Upper lobe of left lung (tissue), 6 donors: Measurements from ENCODE around the gene APH1B. TPM values are rescaled to one million over a fixed set of nuclear protein-coding genes. Genes with fewer than 3 reads are reported as not detected.
A peak's percentile ranks its signal among the peaks of the same experiment; 100 is the strongest.

Experiments
- ATAC-seq, 2 donors: fragments of 200-7000 bp; cut with Tn5 transposase; one replicate each; pipeline ENCODE4 v1.9.1; 2022; ENCODE audit warnings: mild to moderate bottlenecking in 2 of 2, moderate library complexity in 2 of 2; ENCODE audit not compliant: low FRiP score in 2 of 2
- DNase-seq, 2 donors: peaks; one replicate each; pipeline ENCODE4 v3.0.0-alpha.2; 2019 to 2020
- H3K27ac ChIP-seq, 4 donors: fragments of 200-600 bp; sonication (generic); one replicate each; pipeline ENCODE4 v1.5.1; 2016 to 2019
- H3K27me3 ChIP-seq, 4 donors: fragments of 200-600 bp; sonication (generic); one replicate each; pipeline ENCODE4 v1.5.1; 2017 to 2019
- H3K36me3 ChIP-seq, 4 donors: fragments of 200-600 bp; sonication (generic); one replicate each; pipeline ENCODE4 v1.5.1; 2016 to 2019
- H3K4me1 ChIP-seq, 4 donors: fragments of 200-600 bp; sonication (generic); one replicate each; pipeline ENCODE4 v1.5.1; 2018 to 2019
- H3K4me3 ChIP-seq, 4 donors: fragments of 200-600 bp; sonication (generic); one replicate each; pipeline ENCODE4 v1.5.1; 2017 to 2019; ENCODE audit warnings: mild to moderate bottlenecking in 2 of 4, moderate library complexity in 1 of 4
- H3K9me3 ChIP-seq, 4 donors: fragments of 200-600 bp; sonication (generic); one replicate each; pipeline ENCODE4 v1.5.1; 2018 to 2019
- EP300 ChIP-seq, 4 donors: sonication (generic); formaldehyde crosslinking; IDR thresholded peaks; one replicate each; pipeline ENCODE4 v1.5.1; 2017; ENCODE audit warnings: antibody characterized with exemption in 4 of 4, control low read depth in 2 of 4
- POLR2A ChIP-seq, 4 donors: fragments of 450-650 bp; IDR thresholded peaks; one replicate each; pipeline ENCODE4 v1.5.1; 2016 to 2017; ENCODE audit warnings: antibody characterized with exemption in 4 of 4, mild to moderate bottlenecking in 2 of 4
- POLR2AphosphoS5 ChIP-seq, 2 donors: sonication (generic); formaldehyde crosslinking; IDR thresholded peaks; one replicate each; pipeline ENCODE4 v1.5.1; 2017; ENCODE audit warnings: antibody characterized with exemption in 2 of 2
- WGBS, 2 donors: methylation state at CpG; one replicate each; pipeline ENCODE4 v1.1.5; 2017 to 2018; 5-methylcytosine and 5-hydroxymethylcytosine counted together
- total RNA-seq, 6 donors: library from RNA; depleted of rRNA in 4 of 6; stranded (reverse); fragments of >200 nt in 4 of 6; gene quantifications; one replicate each; pipeline versions ENCODE4 v1.1.0 to v1.2.1, GENCODE V29; 2016 to 2021
- TF ChIP-seq, protein P1 (sequence below), 6 experiments: fragments of 450-650 bp in 4 of 6; fragments of 200-600 bp in 2 of 6; sonication (generic) in 2 of 6; IDR thresholded peaks; one replicate each; pipeline ENCODE4 v1.5.1; 2016 to 2019; ENCODE audit warnings: antibody characterized with exemption in 6 of 6
- donor health status: DM: no; HTN: no; CAD: no; lungs with moderate emphysema.
- donor health status: DM: no; HTN: yes; CAD: no; lungs with severe emphysema.

APH1B gene
- total RNA-seq, 6 donors from 2014 or later = 4.9 to 28.9 (median 12.4) TPM

- H3K4me1 ChIP-seq = peaks cover 0 to 9% (median 5%) of the 10 kb centered on the region in 4 donors
- H3K4me3 ChIP-seq = no peak overlapping the region
- H3K27me3 ChIP-seq = no peaks in the 10 kb centered on the region
- H3K36me3 ChIP-seq = no peaks in the 10 kb centered on the region
- H3K27ac ChIP-seq = no peak overlapping the region
- DNase-seq (no peak), ATAC-seq (no peak)
- 90% methylated on average over 4 of the region's 4 CpGs for WGBS, 2 donors
- no peaks in the 10 kb centered on the region for H3K9me3 ChIP-seq
- TF ChIP-seq POLR2AphosphoS5 (IDR thresholded peaks at IDR 0.05) = no peak
- TF ChIP-seq, protein P1, sequence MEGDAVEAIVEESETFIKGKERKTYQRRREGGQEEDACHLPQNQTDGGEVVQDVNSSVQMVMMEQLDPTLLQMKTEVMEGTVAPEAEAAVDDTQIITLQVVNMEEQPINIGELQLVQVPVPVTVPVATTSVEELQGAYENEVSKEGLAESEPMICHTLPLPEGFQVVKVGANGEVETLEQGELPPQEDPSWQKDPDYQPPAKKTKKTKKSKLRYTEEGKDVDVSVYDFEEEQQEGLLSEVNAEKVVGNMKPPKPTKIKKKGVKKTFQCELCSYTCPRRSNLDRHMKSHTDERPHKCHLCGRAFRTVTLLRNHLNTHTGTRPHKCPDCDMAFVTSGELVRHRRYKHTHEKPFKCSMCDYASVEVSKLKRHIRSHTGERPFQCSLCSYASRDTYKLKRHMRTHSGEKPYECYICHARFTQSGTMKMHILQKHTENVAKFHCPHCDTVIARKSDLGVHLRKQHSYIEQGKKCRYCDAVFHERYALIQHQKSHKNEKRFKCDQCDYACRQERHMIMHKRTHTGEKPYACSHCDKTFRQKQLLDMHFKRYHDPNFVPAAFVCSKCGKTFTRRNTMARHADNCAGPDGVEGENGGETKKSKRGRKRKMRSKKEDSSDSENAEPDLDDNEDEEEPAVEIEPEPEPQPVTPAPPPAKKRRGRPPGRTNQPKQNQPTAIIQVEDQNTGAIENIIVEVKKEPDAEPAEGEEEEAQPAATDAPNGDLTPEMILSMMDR (IDR thresholded peaks at IDR 0.05) = no peak
- TF ChIP-seq EP300 (IDR thresholded peaks at IDR 0.05) = no peak
- no peak for TF ChIP-seq POLR2A (IDR thresholded peaks at IDR 0.05)
These were observed 75.4 kb downstream of the APH1B start for GRCh38 chr15:63352808-63353207.

DNA sequence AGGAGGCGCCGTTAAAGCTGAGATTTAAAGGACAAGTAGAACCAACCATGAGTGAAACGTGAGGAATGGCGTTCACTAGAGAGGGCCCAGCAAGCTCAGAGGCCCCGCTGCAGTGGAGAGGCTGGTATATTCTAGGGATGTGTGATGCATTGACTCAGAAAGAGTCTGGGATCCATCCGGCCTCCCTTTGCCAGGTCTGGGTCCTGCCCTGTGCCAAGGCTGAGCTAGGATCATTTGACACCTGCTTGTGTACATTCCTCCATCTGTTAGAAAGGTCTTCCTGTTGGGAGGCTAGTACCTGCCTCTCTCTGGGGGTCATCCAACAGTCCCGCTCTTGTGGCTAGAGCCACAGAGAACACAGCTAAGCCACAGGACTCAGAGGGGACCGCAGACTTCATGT lies 75.9 kb downstream of the APH1B start:
- no peak for ATAC-seq
- 75 to 79% methylated on average over 8 of the region's 8 CpGs for WGBS, 2 donors
- H3K27me3 ChIP-seq = no peaks in the 10 kb centered on the region
- H3K4me3 ChIP-seq = no peak overlapping the region
- H3K9me3 ChIP-seq = no peaks in the 10 kb centered on the region
- H3K27ac ChIP-seq = no peak overlapping the region
- no peaks in the 10 kb centered on the region for H3K36me3 ChIP-seq
- TF ChIP-seq POLR2AphosphoS5 (IDR thresholded peaks at IDR 0.05) (no peak), POLR2A (IDR thresholded peaks at IDR 0.05) (no peak), EP300 (IDR thresholded peaks at IDR 0.05) (no peak)
- TF ChIP-seq, protein P1 (IDR thresholded peaks at IDR 0.05) = no peak
- no peak for DNase-seq
- H3K4me1 ChIP-seq = peaks cover 0 to 6% (median 5%) of the 10 kb centered on the region in 4 donors

- TF ChIP-seq EP300 (IDR thresholded peaks at IDR 0.05) (no peak), POLR2A (IDR thresholded peaks at IDR 0.05) (no peak), POLR2AphosphoS5 (IDR thresholded peaks at IDR 0.05) (no peak)
- TF ChIP-seq, protein P1 (IDR thresholded peaks at IDR 0.05) = no peak
- H3K4me1 ChIP-seq = peaks cover 0 to 3% (median 0%) of the 10 kb centered on the region in 4 donors
- no peak overlapping the region for H3K4me3 ChIP-seq
- WGBS, 2 donors = 89 to 90% methylated on average over 5 of the region's 5 CpGs
- no peaks in the 10 kb centered on the region for H3K36me3 ChIP-seq
- no peaks in the 10 kb centered on the region for H3K9me3 ChIP-seq
- no peak for ATAC-seq
- H3K27ac ChIP-seq = no peak overlapping the region
- H3K27me3 ChIP-seq = no peaks in the 10 kb centered on the region
- no peak for DNase-seq
These were observed 76.5 kb downstream of the APH1B start for GRCh38 chr15:63353887-63354286.

DNA sequence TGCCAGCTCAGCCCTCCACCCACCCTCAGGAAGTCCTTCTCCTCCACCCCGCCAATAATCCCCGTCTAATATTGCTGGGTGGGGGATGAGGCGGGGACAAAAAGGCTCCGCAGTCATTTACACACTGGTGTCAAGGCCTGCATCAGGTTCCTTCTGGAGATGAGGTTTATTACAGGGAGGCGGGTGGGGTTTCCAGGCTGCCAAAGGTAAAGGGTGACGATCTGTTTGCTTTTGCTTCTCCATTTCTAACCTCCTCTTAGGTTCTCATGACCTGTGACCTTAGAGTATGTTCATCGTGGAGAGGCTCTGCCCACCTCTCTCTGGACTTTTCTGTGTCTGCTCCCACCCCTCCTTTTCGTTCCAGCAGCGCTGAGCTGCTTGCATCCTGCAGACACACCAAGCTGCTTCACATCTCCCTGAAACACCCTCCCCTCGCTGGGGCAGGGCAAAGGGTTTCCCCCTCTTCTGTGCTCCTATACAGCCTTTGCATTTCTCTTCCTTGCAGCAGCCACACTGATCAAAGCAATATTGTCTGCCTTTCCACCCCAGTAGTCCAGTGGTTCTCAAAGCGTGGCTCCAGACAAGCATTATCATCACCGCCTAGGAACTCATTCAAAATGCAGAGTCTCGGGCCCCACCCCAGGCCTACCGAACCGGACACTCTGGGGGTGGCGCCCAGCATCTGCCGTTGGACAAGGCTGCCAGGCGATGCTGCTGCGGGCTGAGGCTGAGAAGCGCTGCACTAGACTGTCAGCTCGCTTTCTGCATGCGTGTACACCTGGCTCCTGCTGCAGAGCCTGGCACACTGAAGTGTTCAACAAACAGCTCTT lies 77.6 kb downstream of the APH1B start:
- WGBS, 2 donors = 80 to 81% methylated on average over 22 of the region's 22 CpGs
- DNase-seq (peak in 1 of 2 donors; percentile 47), ATAC-seq (no peak)
- no peak overlapping the region for H3K27ac ChIP-seq
- H3K9me3 ChIP-seq = no peaks in the 10 kb centered on the region
- TF ChIP-seq POLR2AphosphoS5 (IDR thresholded peaks at IDR 0.05) (no peak), EP300 (IDR thresholded peaks at IDR 0.05) (no peak), POLR2A (IDR thresholded peaks at IDR 0.05) (no peak)
- TF ChIP-seq, protein P1 (IDR thresholded peaks at IDR 0.05) = no peak
- H3K27me3 ChIP-seq = no peaks in the 10 kb centered on the region
- no peak overlapping the region for H3K4me3 ChIP-seq
- no peaks in the 10 kb centered on the region for H3K36me3 ChIP-seq
- H3K4me1 ChIP-seq = no peaks in the 10 kb centered on the region

DNA sequence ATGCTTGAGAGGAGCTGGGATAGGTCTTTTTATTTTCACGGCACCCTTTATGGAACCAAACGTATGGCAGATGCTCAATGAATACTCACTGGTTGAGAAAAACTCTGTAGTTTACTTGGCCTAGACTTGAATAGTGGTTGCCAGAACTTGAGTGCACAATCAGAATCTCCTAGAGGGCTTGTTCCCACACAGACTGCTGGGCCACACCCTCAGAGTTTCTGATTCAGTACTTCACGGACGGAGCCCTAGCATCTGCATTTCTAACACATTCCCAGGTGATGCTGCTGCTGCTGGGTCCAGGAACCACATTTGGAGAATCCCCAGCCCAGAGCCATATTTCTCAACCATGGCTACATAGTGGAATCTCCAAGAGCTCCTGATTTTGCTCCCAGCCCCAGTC lies 79.7 kb downstream of the APH1B start:
- H3K36me3 ChIP-seq = no peaks in the 10 kb centered on the region
- H3K4me1 ChIP-seq = no peaks in the 10 kb centered on the region
- H3K4me3 ChIP-seq = no peak overlapping the region
- no peaks in the 10 kb centered on the region for H3K27me3 ChIP-seq
- no peaks in the 10 kb centered on the region for H3K9me3 ChIP-seq
- 73 to 79% methylated on average over 4 of the region's 4 CpGs for WGBS, 2 donors
- H3K27ac ChIP-seq = no peak overlapping the region
- ATAC-seq (peak in 1 of 2 donors; percentile 22), DNase-seq (no peak)
- TF ChIP-seq POLR2A (IDR thresholded peaks at IDR 0.05) (no peak), EP300 (IDR thresholded peaks at IDR 0.05) (no peak), POLR2AphosphoS5 (IDR thresholded peaks at IDR 0.05) (no peak)
- TF ChIP-seq, protein P1 (IDR thresholded peaks at IDR 0.05) = no peak
